ENCODE results near the gene NKG7. TPM values are rescaled to one million over a fixed set of nuclear protein-coding genes. Genes with fewer than 3 reads are reported as not detected.

Gene NKG7
- total and polyA plus RNA-seq, 8 donors: 2.8 to 50.1 (median 6.0) TPM

- H3K36me3 ChIP-seq: peaks cover 0 to 6% of the 10 kb centered on the region in 2 donors
Measured at GRCh38 chr19:51339687-51340656, 32.5 kb downstream of the NKG7 start.

GRCh38 chr19:51339313-51339686 lies 33.2 kb downstream of the NKG7 start:
- H3K27ac ChIP-seq: peak overlapping the region; percentile 69 to 78
- TF ChIP-seq, protein P1, sequence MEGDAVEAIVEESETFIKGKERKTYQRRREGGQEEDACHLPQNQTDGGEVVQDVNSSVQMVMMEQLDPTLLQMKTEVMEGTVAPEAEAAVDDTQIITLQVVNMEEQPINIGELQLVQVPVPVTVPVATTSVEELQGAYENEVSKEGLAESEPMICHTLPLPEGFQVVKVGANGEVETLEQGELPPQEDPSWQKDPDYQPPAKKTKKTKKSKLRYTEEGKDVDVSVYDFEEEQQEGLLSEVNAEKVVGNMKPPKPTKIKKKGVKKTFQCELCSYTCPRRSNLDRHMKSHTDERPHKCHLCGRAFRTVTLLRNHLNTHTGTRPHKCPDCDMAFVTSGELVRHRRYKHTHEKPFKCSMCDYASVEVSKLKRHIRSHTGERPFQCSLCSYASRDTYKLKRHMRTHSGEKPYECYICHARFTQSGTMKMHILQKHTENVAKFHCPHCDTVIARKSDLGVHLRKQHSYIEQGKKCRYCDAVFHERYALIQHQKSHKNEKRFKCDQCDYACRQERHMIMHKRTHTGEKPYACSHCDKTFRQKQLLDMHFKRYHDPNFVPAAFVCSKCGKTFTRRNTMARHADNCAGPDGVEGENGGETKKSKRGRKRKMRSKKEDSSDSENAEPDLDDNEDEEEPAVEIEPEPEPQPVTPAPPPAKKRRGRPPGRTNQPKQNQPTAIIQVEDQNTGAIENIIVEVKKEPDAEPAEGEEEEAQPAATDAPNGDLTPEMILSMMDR (IDR thresholded peaks at IDR 0.05): no peak
- peaks cover 0 to 14% of the 10 kb centered on the region in 2 donors for H3K27me3 ChIP-seq
- intact Hi-C loops (cut with DNase I): no loop called here
- DNase-seq (no peak), ATAC-seq (no peak)
- H3K4me3 ChIP-seq: peak overlapping the region; percentile 62 to 75
- peaks cover 2 to 20% of the 10 kb centered on the region in 2 donors for H3K4me1 ChIP-seq
- no peaks in the 10 kb centered on the region for H3K36me3 ChIP-seq
- no peaks in the 10 kb centered on the region for H3K9me3 ChIP-seq

More at GRCh38 chr19:51339687-51340656, 32.5 kb downstream of the NKG7 start:
- Histone ChIP-seq H3K4me3 (peak overlapping the region; percentile 62 to 75), H3K27me3 (peaks cover 0 to 14% of the 10 kb centered on the region in 2 donors), H3K4me1 (peaks cover 2 to 20% of the 10 kb centered on the region in 2 donors), H3K27ac (peak overlapping the region; percentile 69 to 78), H3K9me3 (no peaks in the 10 kb centered on the region)
- TF ChIP-seq, protein P1 (IDR thresholded peaks at IDR 0.05): no peak
- DNase-seq: peak; percentile 66 to 100 (median 96)
- intact Hi-C loops (cut with DNase I): no loop called here
- ATAC-seq: peak; percentile 96

DNA sequence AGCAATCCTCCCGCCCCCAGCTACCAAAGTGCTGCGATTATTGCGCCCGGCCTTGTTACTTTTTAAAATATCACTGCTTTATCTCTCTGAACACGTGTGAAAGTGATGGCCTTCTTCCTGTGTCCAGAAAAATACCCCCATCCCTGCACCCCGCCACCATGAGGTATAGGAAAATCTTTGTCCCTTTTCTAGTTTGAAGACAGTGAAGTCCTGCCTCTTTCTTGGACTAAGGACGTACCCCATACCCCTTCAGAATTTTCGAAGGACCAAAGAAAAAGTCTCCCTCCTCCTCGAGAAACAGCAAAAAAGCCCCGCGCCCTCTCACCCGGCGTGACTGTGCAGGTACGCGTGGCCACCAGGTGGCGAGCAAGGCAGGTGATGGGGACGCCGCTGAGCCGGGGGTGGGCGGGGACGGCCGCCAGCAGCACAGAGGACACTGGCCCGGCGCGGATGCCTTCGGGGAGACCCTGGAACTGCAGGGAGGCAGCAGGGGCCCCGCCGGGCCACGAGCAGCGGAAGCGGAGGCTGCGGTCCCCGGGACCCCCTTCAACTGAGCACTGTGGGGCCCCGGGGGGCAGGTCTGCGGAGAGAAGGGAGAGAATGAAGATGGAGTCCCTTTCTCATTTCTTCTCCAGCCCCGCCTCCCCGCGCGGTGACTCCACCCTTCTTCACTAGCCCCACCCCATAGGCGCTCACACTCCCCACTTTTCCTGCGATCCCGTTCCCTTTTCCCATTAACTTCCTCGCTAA lies 33.7 kb downstream of the NKG7 start:
- no peaks in the 10 kb centered on the region for H3K36me3 ChIP-seq
- H3K27ac ChIP-seq: peak overlapping the region; percentile 69 to 78
- no peaks in the 10 kb centered on the region for H3K9me3 ChIP-seq
- ATAC-seq: peak; percentile 82
- peak; percentile 67 to 95 (median 80) for DNase-seq
- intact Hi-C loops (cut with DNase I): no loop called here
- TF ChIP-seq, protein P1 (IDR thresholded peaks at IDR 0.05): peak; percentile 80 to 88
- H3K27me3 ChIP-seq: peaks cover 0 to 14% of the 10 kb centered on the region in 2 donors
- H3K4me1 ChIP-seq: peaks cover 2 to 20% of the 10 kb centered on the region in 2 donors
- peak overlapping the region; percentile 62 to 75 for H3K4me3 ChIP-seq

- no peaks in the 10 kb centered on the region for H3K9me3 ChIP-seq
- H3K4me3 ChIP-seq: no peak overlapping the region
- DNase-seq (no peak), ATAC-seq (no peak)
- intact Hi-C loops (cut with DNase I): no loop called here
- H3K4me1 ChIP-seq: peaks cover 2 to 20% of the 10 kb centered on the region in 2 donors
- no peak overlapping the region for H3K27ac ChIP-seq
- TF ChIP-seq, protein P1 (IDR thresholded peaks at IDR 0.05): no peak
- peaks cover 0 to 14% of the 10 kb centered on the region in 2 donors for H3K27me3 ChIP-seq
- no peaks in the 10 kb centered on the region for H3K36me3 ChIP-seq
Measured at GRCh38 chr19:51337861-51338562, 34.4 kb downstream of the NKG7 start.

All from left lung (tissue), 10 donors.